Left forelimb (tissue), 1 donor: Measurements from ENCODE around the gene MBD5.
A peak's percentile ranks its signal among the peaks of the same experiment; 100 is the strongest.
"Not testable (repeated sequence)": the region's sequence is repeated elsewhere in the genome, so short reads cannot be mapped to it uniquely, and the experiment has no call there.

Experiments used
- DNase-seq: peaks from one replicate; pipeline ENCODE4 v3.0.0-alpha.2; 2018; ENCODE audit warnings: low spot score

The MBD5 gene

DNA sequence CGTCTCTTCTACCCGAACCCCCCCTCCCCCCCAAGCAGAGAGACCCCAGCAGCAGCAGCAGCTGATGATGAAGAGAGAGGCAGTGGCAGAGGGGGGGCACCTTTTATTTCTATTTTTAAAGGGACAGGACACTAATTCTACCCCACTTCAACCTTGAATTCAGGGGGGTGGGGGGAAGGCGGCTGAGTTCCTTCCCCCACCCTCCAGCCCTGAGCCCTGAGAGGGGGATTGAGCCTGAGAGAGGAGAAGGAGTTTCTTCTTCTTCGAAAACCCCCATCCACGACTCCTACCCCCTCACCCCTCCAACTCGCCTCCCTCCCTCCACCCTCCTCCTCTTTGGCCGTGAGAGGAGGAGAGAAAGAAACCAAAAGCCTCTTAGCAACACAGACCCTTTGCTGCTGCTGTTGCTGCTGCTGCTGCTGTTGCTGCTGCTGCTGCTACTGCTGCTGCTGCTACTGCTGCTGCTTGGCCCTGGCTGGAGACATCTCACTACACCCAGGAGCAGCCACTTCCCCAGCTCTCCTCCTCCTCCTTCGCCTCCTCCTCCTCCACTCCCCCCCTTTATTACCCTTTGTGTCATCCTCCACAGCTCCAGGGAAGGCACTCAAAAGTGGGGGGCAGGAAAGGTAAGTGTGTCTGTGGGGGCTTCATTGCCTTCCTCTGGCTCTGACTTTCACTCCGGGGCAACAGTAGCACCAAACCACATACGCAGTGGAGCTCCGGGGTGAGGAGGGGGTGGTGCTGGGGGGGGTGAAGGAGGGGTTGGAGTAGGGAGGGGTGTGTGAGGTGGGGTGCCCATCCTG, at the start of gene MBD5:
MBD5 (plus strand) TSS at position 33 of the 803 bp plus-strand sequence.
- no peak for DNase-seq

GRCh38 chr2:147976102-147976501, 44.8 kb upstream of the MBD5 start:
- no peak for DNase-seq

- no peak for DNase-seq
Observed at GRCh38 chr2:147977679-147978078, 43.2 kb upstream of the MBD5 start.

DNA sequence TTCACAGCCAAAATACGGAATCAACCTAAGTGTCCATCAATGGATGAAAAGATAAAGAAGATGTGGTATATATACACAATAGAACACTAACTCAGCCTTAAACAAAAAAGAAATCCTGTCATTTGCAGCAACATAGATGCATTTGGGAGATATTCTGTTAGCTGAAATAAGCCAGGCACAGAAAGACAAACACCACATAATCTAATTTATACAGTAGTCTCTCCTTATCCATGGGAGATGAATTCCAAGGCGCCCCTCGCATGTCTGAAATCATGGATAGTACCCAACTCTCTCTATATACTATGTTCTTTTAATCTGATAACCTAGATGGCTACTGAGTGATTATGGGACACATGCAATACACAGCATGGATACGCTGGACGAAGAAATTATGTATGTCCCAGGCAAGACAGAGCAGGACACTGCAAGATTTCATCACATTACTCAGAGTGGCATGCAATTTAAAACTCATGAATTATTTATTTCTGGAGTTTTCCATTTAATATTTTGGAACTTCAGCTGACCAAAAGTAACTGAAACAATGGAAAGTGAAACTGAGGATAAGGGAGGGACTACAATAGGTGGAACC, 39.9 kb upstream of the MBD5 start:
- DNase-seq, result no peak

DNA sequence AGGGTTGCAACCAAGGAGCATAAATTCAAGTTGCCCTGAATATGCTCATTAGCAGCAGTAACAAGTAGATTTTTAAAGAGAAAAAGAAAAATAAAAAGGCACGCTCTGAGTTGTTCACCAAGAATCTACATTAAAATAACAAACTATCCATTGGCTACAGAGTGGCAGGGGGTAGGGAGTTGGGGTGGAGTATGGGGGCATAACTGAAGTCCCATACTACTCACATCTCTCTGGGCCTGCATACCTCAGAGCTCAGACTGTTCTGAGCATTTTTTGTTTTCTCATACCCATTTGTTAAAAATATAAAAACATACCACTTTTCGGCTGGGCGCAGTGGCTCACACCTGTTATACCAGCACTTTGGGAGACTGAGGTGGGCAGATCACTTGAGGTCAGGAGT, 31.8 kb upstream of the MBD5 start:
- DNase-seq, result no peak

GRCh38 chr2:147989809-147990403, 31.0 kb upstream of the MBD5 start:
- no peak for DNase-seq

- DNase-seq, result not testable (repeated sequence)
Observed at GRCh38 chr2:147994965-147995364, 25.9 kb upstream of the MBD5 start.

DNA sequence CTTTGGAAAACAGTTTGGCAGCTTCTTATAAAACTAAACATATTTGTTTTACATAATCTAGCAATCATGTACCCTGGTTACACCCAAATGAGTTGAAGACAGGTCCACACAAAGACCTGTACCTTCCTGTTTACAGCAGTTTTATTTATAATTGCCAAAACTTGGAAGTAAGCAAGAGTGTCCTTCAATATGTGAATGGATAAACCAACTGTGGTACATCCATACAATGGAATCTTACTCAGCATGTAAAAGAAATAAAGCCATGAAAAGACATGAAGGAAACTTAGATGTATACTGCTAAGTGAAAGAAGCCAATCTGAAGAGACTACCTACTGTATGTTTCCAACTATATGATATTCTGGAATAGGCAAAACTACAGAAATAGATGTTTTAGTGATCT, 24.1 kb upstream of the MBD5 start:
- no peak for DNase-seq

DNA sequence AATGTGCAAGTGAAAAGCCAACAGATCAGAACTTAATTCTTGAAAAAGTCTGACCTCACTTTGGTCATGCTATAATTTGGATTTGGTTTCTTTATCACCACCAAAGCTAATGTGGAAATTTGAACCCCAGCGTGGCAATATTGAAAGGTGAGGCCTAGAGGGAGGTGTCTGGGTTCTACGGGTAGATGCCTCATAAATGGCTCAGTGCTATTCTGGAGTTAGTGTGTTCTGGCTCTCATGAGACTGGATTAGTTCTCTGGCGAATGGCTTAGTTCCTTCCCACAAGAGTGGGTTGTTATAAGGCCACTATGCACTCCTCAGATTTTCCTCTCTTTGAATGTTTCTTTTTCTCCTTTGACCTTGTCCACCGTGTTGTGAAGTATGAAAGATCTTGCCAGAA, 22.7 kb upstream of the MBD5 start:
- no peak for DNase-seq

- no peak for DNase-seq
Observed at GRCh38 chr2:147999126-147999525, 21.8 kb upstream of the MBD5 start.

DNA sequence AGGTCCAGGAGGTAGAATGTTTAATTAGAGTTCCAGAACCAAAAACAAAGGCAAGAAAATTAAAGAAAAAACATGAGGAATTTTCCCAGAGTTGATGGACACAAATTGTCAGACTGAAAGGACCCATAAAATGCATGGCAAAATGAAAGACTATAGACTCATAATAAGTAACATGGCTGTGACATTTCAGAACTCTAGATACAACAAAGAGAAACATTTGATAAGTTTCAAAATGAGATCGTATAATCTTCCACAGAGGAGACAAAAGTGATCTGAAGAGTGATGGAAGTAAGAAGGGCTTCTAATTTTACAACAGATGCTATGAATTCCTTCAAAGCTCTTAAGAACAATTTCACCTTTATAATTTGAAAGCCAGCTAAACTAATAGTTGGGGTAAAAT, 20.8 kb upstream of the MBD5 start:
- no peak for DNase-seq

DNA sequence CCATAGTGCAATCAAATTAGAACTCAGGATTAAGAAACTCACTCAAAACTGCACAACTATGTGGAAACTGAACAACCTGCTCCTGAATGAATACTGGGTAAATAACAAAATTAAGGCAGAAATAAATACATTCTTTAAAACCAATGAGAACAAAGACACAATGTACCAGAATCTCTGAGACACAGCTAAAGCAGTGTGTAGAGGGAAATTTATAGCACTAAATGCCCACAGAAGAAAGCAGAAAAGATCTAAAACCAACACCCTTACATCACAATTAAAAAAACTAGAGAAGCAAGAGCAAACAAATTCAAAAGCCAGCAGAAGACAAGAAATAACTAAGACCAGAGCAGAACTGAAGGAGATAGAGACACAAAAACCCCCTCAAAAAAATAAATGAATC, 18.5 kb upstream of the MBD5 start:
- DNase-seq, result not testable (repeated sequence)

- DNase-seq, result no peak
Observed at GRCh38 chr2:148006249-148007007, 14.5 kb upstream of the MBD5 start.

DNA sequence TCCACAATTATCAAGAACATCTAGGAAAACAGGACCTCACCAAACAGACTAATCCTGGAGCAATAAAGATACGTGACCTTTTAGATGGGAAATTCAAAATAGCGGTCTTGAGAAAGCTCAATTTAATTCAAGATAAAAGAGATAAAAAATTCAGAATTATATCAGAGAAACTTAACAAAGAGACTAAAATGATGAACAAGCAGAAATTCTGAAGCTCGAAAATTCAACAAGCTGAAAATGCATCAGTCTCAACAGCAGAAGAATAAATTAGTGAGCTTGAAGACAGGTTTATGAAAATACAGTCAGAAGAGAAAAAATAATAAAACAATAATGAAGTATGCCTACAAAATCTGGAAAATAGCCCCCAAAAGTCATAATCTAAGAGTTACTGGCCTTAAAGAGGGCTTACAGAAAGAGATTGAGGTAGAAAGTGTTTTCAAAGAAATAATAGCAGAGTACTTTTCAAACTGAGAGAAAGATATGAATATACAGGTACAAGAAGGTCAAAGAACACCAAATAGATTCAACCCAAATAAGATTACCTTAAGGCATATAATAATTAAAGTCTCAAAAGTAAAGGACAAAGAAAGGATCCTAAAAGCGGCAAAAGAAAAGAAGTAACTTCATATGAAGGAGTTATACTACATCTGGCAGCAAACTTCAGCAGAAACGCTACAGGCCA, 13.5 kb upstream of the MBD5 start:
- DNase-seq, result no peak

DNA sequence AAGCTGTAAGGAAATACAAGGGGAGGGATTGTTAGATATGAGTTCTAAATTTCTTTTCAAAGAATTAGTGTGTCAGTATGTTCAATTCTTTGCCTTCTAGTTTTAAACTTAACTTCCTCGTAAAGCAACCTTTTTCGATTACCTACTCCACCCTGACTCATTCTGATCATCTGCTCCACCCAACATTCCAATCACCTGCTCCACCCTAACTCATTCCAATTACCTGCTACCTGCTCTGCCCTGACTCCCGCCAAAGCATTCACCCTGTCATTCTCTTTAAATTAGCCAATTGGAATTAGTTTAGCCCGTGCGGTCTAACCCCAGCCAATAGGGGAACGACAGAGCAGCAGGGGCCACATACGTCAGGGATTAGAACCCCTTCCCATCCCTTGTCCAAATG, 12.5 kb upstream of the MBD5 start:
- DNase-seq, result not testable (repeated sequence)

- no peak for DNase-seq
Observed at GRCh38 chr2:148013876-148014275, 7.0 kb upstream of the MBD5 start.

DNA sequence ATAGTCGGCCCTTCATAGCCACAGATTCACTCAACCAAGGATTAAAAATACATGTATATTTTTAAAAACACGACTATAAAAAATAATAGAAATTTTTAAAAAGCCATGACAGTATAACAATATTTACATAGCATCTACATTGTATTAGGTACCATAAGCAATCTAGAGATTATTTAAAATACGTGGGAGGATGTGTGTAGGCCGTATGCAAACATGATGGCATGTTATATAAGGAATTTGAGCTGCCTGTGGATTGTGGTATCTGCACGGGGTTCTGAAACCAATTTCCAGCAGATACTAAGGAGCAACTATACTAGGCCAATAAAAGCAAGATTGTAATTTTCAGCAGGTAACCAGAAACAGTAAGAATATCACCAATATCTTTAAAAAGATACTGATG, 6.3 kb upstream of the MBD5 start:
- DNase-seq, result no peak

- DNase-seq, result peak; percentile 96
Observed at GRCh38 chr2:148020111-148021058, 506 bp upstream of the MBD5 start, which contains the start of gene ORC4. Gene ORC4 (minus strand): TSS chr2:148020737. CDS start chr2:147975958, 44,779 bp downstream.

DNA sequence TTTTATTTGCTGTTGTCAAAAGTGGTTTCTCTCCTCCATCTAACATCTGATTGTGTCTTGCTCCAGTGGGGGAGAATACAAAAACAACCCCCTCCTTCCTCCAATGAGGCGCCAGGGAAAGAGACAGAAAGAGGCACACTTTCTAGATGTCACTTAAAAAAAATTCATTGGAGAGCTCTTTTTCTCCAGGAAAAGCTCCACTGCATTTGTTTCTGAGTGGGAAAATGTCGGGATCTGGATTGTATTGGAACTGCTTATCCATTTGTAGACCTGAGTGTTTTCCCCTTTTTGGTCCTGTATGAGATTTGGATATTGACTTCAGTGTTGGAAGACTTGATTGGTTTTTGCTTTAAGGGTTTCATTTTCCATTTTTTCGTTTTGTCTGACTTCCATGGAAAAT, 995 bp downstream of the MBD5 start:
- no peak for DNase-seq

GRCh38 chr2:148022351-148022750, 1.5 kb downstream of the MBD5 start:
- no peak for DNase-seq

GRCh38 chr2:148022882-148023281, 2.0 kb downstream of the MBD5 start:
- no peak for DNase-seq
